Fibroblast of the conjunctiva (primary cell): ENCODE results near the gene NOX4.
"Not testable (repeated sequence)": the region's sequence is repeated elsewhere in the genome, so short reads cannot be mapped to it uniquely, and the experiment has no call there.

Experiments used
- DNase-seq: peaks from one replicate; pipeline ENCODE4 v3.0.0-alpha.2; 2010; ENCODE audit warnings: low read depth

The NOX4 gene

DNA sequence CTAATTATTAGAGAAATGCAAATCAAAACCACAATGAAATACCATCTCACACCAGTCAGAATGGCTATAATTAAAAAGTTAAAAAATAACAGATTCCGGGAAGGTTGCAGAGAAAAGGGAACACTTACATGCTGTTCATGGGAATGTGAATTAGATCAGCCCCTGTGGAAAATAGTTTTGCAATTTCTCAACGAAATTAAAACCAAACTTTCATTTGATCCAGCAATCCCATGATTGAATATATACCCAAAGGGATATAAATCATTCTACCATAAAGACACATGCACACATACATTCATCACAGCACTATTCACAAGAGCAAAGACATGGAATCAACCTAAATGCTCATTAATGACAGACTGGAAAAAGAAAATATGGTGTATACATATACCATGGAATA, 32.5 kb downstream of the NOX4 start:
- DNase-seq = no peak

DNA sequence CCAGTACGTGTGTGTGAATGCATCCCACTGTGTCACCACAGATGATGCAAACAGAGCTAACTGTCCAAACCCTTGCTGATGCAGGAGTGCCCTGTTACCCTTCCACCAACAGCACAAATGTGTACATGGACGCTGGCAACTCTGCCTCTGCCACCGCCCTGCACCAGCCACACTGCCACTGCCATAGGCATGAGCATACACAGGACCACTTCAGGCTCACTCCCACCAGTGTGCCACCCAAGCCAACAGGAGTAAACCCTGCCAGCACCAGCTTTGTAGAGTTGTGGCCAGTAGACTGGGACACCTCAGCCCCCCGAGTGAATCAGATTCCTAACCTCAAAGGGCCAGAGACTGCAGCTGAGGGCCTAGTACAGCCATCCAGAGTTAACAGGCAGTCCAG, 34.0 kb downstream of the NOX4 start:
- DNase-seq = no peak

DNA sequence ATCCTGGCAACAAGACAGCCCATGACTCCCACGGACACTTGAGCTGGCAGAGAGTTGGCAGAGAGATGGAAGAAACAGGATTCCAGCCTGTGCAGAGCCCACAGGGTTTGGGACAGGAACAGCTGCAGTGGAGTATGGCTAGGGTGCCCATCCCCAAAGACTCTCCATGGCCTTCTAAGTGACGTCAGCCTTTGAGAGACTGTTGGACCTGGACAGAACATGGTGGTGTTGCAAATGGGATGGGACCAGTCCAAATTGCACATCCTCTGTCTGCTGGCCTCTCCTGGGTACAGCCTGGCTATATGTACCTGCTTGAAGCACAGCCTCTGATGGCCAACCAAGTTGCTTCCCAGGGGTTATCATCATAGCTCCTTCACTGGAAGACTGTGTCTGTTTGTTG, 34.5 kb downstream of the NOX4 start:
- no peak for DNase-seq

GRCh38 chr11:89452780-89453179, 38.4 kb downstream of the NOX4 start:
- DNase-seq = no peak

DNA sequence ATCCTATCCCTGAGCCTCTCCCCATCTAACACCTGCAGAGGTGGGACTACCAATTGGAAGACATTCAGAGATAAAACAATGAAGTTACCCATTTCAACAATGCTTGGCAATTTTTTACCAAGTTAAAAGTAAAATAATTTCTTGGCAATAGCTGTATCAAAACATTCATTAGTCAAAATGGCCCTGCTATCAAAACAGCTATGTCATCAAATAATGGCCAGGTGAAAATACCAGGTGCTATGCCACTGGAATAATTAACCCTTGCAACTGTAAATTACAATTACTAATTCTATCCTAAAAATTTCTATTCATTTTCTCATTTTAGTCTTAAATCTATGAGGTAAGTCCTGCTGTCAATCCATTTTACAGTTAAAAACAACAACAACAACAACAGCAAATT, 43.3 kb downstream of the NOX4 start:
- no peak for DNase-seq

DNA sequence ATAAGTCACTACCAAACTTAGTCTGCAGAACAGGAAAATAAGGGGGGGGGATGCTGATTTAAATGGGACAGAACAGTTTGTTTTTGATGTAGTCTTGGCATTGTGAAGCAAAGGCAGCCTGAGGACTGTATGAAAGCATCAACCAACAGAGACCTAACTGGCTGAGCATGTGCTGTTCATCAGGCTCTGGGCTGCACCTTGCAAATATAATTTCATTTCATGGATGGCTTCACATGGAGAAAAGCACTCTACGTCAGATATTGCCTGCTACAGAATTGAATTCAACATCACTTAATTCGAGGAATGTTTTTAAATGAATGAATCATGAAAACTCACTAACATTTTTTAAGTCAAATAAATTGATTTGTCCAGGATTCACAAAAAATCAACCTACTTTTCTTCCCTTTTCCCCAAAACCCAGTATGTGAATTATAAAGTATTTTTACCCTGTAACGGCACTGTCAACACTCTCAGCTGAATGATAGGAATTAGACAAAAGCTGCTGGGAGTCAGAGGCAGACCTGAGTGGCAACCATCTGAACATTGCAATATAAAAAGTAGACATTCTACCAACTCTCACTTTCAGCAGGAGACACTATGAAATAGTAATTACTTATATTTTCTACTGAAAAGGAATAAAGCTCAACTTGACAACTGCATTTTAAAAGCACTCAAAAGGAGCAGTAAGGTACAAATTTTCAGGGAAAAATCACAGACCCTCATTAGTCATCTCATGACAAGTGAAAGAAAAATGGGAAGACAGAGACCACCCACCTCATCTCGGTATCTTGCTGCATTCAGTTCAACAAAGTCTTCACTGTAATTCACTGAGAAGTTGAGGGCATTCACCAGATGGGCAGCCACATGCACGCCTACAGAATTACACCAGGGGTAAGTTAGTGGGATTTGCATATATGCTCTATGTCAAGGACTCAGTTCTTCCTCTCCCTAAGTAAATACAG, 47.5 kb downstream of the NOX4 start:
- no peak for DNase-seq

- no peak for DNase-seq
These were observed 48.4 kb downstream of the NOX4 start for GRCh38 chr11:89442801-89443200.

DNA sequence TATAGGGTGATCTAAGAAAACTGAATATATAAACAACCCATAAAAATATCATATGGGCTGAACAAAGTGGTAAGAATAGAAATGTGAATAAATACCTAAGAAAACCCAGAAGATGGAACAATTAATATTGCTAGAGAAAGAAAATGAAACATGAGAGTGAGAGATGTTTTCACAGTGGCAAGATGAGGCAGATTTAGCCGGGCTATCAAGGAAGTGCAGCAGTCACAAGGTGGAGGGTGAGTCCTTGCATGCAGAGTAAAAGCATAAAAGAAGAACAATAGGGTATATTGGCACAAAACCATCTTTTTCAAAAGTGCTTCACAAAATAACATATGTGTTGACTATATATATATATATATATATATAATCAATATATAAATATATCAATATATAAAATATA, 49.6 kb downstream of the NOX4 start:
- DNase-seq = no peak

- DNase-seq = no peak
These were observed 53.9 kb downstream of the NOX4 start for GRCh38 chr11:89437317-89437716.

DNA sequence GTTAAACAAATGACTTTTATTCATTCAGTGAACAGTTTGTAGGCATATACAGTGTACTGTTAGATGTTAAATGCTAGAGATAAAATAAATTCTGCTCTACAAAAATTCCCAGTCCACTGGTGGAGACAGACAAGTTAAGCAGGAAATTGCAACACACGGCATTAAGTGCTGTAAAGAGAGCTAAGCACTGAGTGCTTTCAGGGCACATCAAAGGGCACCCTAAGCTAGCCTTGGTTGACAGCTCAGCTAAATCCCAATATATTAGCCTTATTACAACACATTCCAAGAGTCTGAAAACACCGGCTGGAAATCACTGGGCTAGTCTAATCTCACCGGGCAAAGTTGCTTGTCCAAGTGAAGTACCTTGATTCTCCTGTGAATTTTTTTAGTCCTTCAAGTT, 55.1 kb downstream of the NOX4 start:
- DNase-seq = no peak

- DNase-seq = no peak
These were observed 57.9 kb downstream of the NOX4 start for GRCh38 chr11:89433278-89433677.

DNA sequence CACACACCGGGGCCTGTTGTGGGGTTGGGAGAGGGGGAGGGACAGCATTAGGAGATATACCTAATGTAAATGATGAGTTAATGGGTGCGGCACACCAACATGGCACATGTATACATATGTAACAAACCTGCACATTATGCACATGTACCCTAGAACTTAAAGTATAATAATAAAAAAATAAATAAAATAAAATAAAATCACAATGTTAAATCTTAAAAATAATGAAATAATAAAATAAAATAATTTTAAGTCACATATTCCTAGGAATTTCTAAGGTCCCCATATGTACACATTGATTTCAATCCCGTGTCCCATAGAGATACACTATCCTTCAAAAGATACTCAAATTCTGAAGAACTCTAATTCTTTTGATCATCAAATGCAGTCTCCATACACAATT, 59.0 kb downstream of the NOX4 start:
- not testable (repeated sequence) for DNase-seq

- DNase-seq = not testable (repeated sequence)
These were observed 64.7 kb downstream of the NOX4 start for GRCh38 chr11:89426501-89426900.

DNA sequence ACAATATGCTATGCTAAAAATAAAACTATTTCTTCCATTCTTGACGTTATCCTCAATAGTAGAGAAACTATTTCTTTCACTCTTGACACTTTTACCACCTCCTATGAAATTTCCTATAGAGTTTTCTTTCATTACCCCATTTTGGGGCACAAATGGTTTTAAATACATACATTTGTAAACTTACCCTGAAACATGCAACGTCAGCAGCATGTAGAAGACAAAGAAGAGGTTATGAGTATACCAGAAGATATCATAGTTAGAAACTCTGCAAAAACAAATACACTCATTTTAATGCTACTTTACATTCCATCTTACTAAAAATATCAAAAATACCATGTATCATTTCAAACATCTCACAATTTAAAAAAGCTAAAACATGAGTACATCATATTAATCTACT, 69.5 kb downstream of the NOX4 start:
- DNase-seq = no peak

DNA sequence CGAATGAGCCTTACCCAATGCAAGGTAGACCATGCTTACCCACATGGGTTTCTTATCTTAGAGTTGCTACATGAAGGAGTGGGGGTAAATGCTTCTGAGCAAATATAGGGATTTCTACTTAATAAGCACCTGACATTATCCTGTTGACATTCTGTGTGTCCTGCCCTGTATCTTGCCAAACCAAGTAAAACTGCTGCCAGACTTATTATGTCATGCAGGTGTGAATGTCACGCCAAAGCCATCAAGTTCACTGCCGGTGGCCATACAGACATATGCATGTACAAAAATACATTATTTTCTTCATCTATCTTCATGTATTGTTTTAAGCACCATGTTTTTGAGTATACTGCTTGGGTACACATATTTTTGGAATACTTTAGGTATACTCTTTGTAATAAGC, 70.2 kb downstream of the NOX4 start:
- no peak for DNase-seq

DNA sequence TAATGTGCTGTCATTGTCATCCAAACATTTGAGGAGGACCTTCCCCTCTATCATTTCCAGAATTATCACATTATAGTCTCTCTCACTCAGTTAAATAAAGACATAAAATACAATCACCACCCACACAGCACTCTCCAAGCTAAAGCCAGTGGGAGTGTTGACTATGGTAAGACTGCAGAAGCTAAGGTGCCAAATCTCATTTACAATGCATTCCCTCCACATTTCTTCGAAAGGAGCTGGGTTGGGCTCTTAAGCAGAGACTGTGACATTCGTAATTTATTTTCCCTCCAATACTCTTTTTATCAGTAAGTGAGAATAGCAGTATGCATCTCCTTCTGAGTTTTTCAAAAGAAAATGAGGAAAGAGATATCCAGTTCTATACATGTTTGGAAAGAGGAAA, 74.2 kb downstream of the NOX4 start:
- DNase-seq = no peak

DNA sequence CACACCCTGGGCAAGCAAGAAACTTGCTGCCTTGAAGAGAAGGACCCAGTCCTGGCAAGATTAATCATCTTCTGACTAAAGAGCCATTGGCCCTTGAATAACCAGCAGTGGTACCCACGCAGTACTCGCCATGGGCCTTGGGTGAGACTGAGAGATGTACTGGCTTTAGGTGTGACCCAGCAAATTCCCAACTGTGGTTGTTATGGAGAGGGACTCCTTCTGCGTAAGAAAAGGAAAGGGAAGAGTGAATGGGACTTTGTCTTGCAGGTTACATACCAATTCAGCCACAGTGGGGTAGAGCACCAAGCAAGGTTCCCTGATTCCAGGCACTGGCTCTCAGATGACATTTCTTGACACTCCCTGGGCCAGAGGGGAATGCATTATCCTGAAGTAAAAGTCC, 80.1 kb downstream of the NOX4 start:
- DNase-seq = not testable (repeated sequence)

- not testable (repeated sequence) for DNase-seq
These were observed 80.5 kb downstream of the NOX4 start for GRCh38 chr11:89410666-89411065.

GRCh38 chr11:89408441-89408840, 82.7 kb downstream of the NOX4 start:
- not testable (repeated sequence) for DNase-seq

- DNase-seq = no peak
These were observed 85.5 kb downstream of the NOX4 start for GRCh38 chr11:89405629-89406028.

GRCh38 chr11:89391654-89392053, 99.5 kb downstream of the NOX4 start:
- not testable (repeated sequence) for DNase-seq

GRCh38 chr11:89387501-89387900, 103.7 kb downstream of the NOX4 start:
- DNase-seq = not testable (repeated sequence)

GRCh38 chr11:89382986-89383385, 108.2 kb downstream of the NOX4 start:
- DNase-seq = not testable (repeated sequence)

DNA sequence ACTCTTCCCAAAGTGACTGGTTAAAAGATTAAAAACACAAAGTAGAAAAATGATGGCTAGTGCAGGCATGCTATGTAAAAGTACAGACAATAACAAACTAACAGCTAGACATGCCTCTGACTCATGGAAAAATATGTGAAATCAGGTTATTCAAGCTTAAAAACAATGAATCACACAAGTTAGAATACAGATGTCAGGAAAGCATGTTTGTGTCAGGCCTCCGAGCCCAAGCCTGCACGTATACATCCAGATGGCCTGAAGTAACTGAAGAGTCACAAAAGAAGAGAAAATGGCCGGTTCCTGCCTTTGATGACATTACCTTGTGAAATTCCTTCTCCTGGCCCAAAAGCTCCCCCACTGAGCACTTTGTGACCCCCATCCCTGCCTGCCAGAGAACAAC, 110.1 kb downstream of the NOX4 start:
- peak; percentile 82 for DNase-seq
